PFSK-1 (cell line): ENCODE results near the gene MGMT.

ENCODE experiments used
- POLR2AphosphoS5 ChIP-seq: IDR thresholded peaks from 2 replicates; pipeline ENCODE4 v1.6.1; 2012; ENCODE audit warnings: low read depth, mild to moderate bottlenecking, control low read depth, low read length, moderate library complexity
- REST ChIP-seq, 2 experiments: IDR thresholded peaks; 2 replicates each; pipeline versions ENCODE4 v1.6.1 to v1.8.0; 2011 to 2012; ENCODE audit warnings: low read depth in 2 of 2, low read length in 2 of 2, control low read depth in 1 of 2, inconsistent platforms in 1 of 2, mild to moderate bottlenecking in 1 of 2, moderate library complexity in 1 of 2; ENCODE audit not compliant: insufficient read depth in 1 of 2
- TAF1 ChIP-seq: IDR thresholded peaks from 2 replicates; pipeline ENCODE4 v1.6.1; 2012; ENCODE audit warnings: low read length, control low read depth, borderline replicate concordance; ENCODE audit not compliant: insufficient read depth

GRCh38 chr10:129647590-129647989, 180.5 kb downstream of the MGMT start:
- no peak for TF ChIP-seq POLR2AphosphoS5
- TF ChIP-seq REST (IDR thresholded peaks at IDR 0.05; ENCODE audit: insufficient read depth in 1 of 2, low read depth in 2 of 2, low read length in 2 of 2): no peak
- no peak for TF ChIP-seq TAF1
